ENCODE measurements around the gene CTBP1. TPM values are rescaled to one million over a fixed set of nuclear protein-coding genes. Genes with fewer than 3 reads are reported as not detected.

The CTBP1 gene
- total and polyA plus RNA-seq, 4 donors = 121 to 204 (median 138) TPM

GRCh38 chr4:1164956-1165545 lies 83.9 kb downstream of the CTBP1 start:
- Histone ChIP-seq H3K9ac (ENCODE audit: insufficient read depth in 1 of 2, low read length in 2 of 2) (no peak overlapping the region), H3K9me3 (ENCODE audit: control insufficient read depth in 4 of 4, insufficient read depth in 3 of 4, low read length in 3 of 4) (no peaks in the 10 kb centered on the region), H3K27me3 (ENCODE audit: control insufficient read depth in 3 of 3, insufficient read depth in 3 of 3, low read length in 2 of 3) (peaks cover 0 to 10% (median 0%) of the 10 kb centered on the region in 3 donors), H3K36me3 (ENCODE audit: control insufficient read depth in 4 of 4, insufficient read depth in 4 of 4, low read length in 4 of 4) (no peaks in the 10 kb centered on the region), H3K4me1 (ENCODE audit: control insufficient read depth in 5 of 5, insufficient read depth in 5 of 5, low read length in 5 of 5) (peaks cover 0 to 15% (median 0%) of the 10 kb centered on the region in 5 donors), H3K27ac (ENCODE audit: low read depth in 1 of 2, low read length in 1 of 2) (no peak overlapping the region), H3K4me3 (no peak overlapping the region)
- DNase-seq (no peak), ATAC-seq (ENCODE audit: insufficient read depth, low FRiP score) (no peak)
- WGBS, 2 donors = 91 to 96% methylated on average over 13 of the region's 13 CpGs
- no peak for TF ChIP-seq CTCF (IDR thresholded peaks at IDR 0.05; ENCODE audit: control extremely low read depth, extremely low read depth)

GRCh38 chr4:1164444-1164843 lies 84.5 kb downstream of the CTBP1 start:
- 97 to 98% methylated on average over 5 of the region's 5 CpGs for WGBS, 2 donors
- no peak overlapping the region for H3K4me3 ChIP-seq
- no peak for TF ChIP-seq CTCF (IDR thresholded peaks at IDR 0.05; ENCODE audit: control extremely low read depth, extremely low read depth)

GRCh38 chr4:1164040-1164439 lies 84.9 kb downstream of the CTBP1 start:
- DNase-seq (no peak), ATAC-seq (ENCODE audit: insufficient read depth, low FRiP score) (no peak)
- Histone ChIP-seq H3K9me3 (ENCODE audit: control insufficient read depth in 4 of 4, insufficient read depth in 3 of 4, low read length in 3 of 4) (no peaks in the 10 kb centered on the region), H3K27ac (ENCODE audit: low read depth in 1 of 2, low read length in 1 of 2) (no peak overlapping the region), H3K4me3 (no peak overlapping the region), H3K4me1 (ENCODE audit: control insufficient read depth in 5 of 5, insufficient read depth in 5 of 5, low read length in 5 of 5) (peaks cover 0 to 15% (median 0%) of the 10 kb centered on the region in 5 donors), H3K27me3 (ENCODE audit: control insufficient read depth in 3 of 3, insufficient read depth in 3 of 3, low read length in 2 of 3) (peaks cover 0 to 4% (median 0%) of the 10 kb centered on the region in 3 donors), H3K9ac (ENCODE audit: insufficient read depth in 1 of 2, low read length in 2 of 2) (no peak overlapping the region), H3K36me3 (ENCODE audit: control insufficient read depth in 4 of 4, insufficient read depth in 4 of 4, low read length in 4 of 4) (no peaks in the 10 kb centered on the region)
- WGBS, 2 donors = 88 to 92% methylated on average over 4 of the region's 4 CpGs
- no peak for TF ChIP-seq CTCF (IDR thresholded peaks at IDR 0.05; ENCODE audit: control extremely low read depth, extremely low read depth)

More at GRCh38 chr4:1164444-1164843, 84.5 kb downstream of the CTBP1 start:
- Histone ChIP-seq H3K36me3 (ENCODE audit: control insufficient read depth in 4 of 4, insufficient read depth in 4 of 4, low read length in 4 of 4) (no peaks in the 10 kb centered on the region), H3K27me3 (ENCODE audit: control insufficient read depth in 3 of 3, insufficient read depth in 3 of 3, low read length in 2 of 3) (peaks cover 0 to 7% (median 0%) of the 10 kb centered on the region in 3 donors), H3K4me1 (ENCODE audit: control insufficient read depth in 5 of 5, insufficient read depth in 5 of 5, low read length in 5 of 5) (peaks cover 0 to 15% (median 0%) of the 10 kb centered on the region in 5 donors), H3K9me3 (ENCODE audit: control insufficient read depth in 4 of 4, insufficient read depth in 3 of 4, low read length in 3 of 4) (no peaks in the 10 kb centered on the region), H3K27ac (ENCODE audit: low read depth in 1 of 2, low read length in 1 of 2) (no peak overlapping the region), H3K9ac (ENCODE audit: insufficient read depth in 1 of 2, low read length in 2 of 2) (no peak overlapping the region)
- no peak for ATAC-seq (ENCODE audit: insufficient read depth, low FRiP score)
- DNase-seq = no peak

Other genes starting within 250 kb of the CTBP1 start
- gene FGFRL1, start 237.5 kb downstream of the CTBP1 start, total RNA-seq = 10 to 100 TPM; 15.8 to 31.1 TPM
- gene FGFRL1, start 237.5 kb downstream of the CTBP1 start, polyA plus RNA-seq = 10 to 100 TPM; 13.4 to 14.7 TPM
- 1 to 10 TPM; 4.5 to 8.8 TPM for gene RNF212, start 135.6 kb downstream of the CTBP1 start, total RNA-seq
- 1 to 10 TPM; 3.5 to 6.2 TPM for gene RNF212, start 135.6 kb downstream of the CTBP1 start, polyA plus RNA-seq
- gene SPON2, start 76.5 kb downstream of the CTBP1 start, total RNA-seq = 100 to 1,000 TPM in 1 of 2 donors, 10 to 100 TPM in 1; 31.6 to 106 TPM
- gene SPON2, start 76.5 kb downstream of the CTBP1 start, polyA plus RNA-seq = 100 to 1,000 TPM in 1 of 2 donors, 10 to 100 TPM in 1; 21.0 to 105 TPM
- gene MAEA, start 40.8 kb upstream of the CTBP1 start, total RNA-seq = 10 to 100 TPM; 54.5 to 67.4 TPM
- 10 to 100 TPM; 39.7 to 67.1 TPM for gene MAEA, start 40.8 kb upstream of the CTBP1 start, polyA plus RNA-seq
- 10 to 100 TPM; 17.5 to 50.9 TPM for gene UVSSA, start 98.1 kb upstream of the CTBP1 start, total RNA-seq
- 10 to 100 TPM in 1 of 2 donors, 1 to 10 TPM in 1; 9.8 to 17.9 TPM for gene UVSSA, start 98.1 kb upstream of the CTBP1 start, polyA plus RNA-seq
- gene NKX1-1, start 157.3 kb upstream of the CTBP1 start, total RNA-seq = not detected
- not detected for gene NKX1-1, start 157.3 kb upstream of the CTBP1 start, polyA plus RNA-seq